Hepatocyte (in vitro differentiated cells): ENCODE measurements around the gene PSMD1.

Experiments used
- CTCF ChIP-seq: fragments of 200-600 bp; sonication (generic); IDR thresholded peaks from 2 replicates; pipeline ENCODE4 v1.5.1; 2016; ENCODE audit warnings: antibody characterized with exemption, mild to moderate bottlenecking; ENCODE audit not compliant: poor library complexity
- EZH2 ChIP-seq: fragments of 200-600 bp; sonication (generic); IDR thresholded peaks from 2 replicates; pipeline ENCODE4 v1.6.1; 2016; ENCODE audit warnings: antibody characterized with exemption, mild to moderate bottlenecking, borderline replicate concordance
- EZH2phosphoT487 ChIP-seq: fragments of 200-600 bp; sonication (generic); IDR thresholded peaks from one replicate; pipeline ENCODE4 v1.6.1; 2018; ENCODE audit warnings: antibody characterized with exemption, mild to moderate bottlenecking, low read depth, moderate library complexity; ENCODE audit not compliant: unreplicated experiment, severe bottlenecking

- TF ChIP-seq CTCF (no peak), EZH2 (no peak), EZH2phosphoT487 (no peak)
Measured at GRCh38 chr2:231188506-231189170, 132.0 kb downstream of the PSMD1 start.
